Hematopoietic multipotent progenitor cell treated with erythropoietin and hydrocortisone succinate and interleukin-3 and kit ligand, for 17 days (in vitro differentiated cells): ENCODE measurements around the gene KDM2B.
"Not testable (repeated sequence)": the region's sequence is repeated elsewhere in the genome, so short reads cannot be mapped to it uniquely, and the experiment has no call there.

ENCODE experiments used
- DNase-seq: peaks from one replicate; pipeline ENCODE4 v3.0.0-alpha.2; 2015; ENCODE audit warnings: low spot score

Gene KDM2B

DNA sequence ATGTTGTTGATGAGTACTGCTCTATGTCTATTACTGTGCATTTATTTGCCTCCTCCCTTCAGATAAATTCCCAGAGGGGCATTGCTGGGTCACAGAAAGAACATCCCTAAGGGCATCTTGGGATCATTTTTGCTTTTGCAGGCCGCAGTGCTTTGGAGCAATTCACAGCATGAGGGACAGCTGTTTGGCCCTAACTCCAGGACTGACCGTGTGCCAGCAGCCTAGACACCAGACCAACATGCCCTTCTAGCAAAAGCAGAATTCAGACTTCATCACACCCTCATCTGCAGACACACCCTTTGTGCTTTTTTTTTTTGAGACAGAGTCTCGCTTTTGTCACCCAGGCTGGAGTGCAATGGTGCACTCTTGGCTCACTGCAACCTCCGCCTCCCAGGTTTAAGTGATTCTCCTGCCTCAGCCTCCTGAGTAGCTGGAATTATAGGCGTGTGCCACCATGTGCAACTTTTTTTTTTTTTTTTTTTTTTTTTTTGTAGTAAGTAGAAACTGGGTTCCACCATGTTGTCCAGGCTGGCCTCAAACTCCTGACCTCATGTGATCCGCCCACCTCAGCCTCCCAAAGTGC is 149.9 kb downstream of the KDM2B start:
- DNase-seq = no peak

DNA sequence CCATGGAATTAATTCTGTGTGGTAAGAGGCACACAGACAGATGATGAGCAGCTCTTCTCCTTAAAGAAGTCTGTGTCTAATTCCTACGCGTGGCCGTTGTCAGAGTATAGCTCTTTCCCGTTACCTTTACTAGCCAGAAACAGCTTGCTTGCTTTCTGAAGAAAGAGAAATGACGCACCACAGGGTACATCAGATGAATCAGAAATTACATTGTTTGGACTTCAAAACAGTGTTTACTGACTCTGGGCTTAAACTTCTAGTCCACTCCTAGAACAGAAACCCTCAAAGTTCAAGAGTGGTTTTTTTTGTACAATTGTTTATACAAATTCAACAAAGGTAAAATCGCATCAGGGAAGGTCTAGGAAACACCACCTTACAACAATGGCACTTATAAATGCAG is 151.9 kb downstream of the KDM2B start:
- no peak for DNase-seq

DNA sequence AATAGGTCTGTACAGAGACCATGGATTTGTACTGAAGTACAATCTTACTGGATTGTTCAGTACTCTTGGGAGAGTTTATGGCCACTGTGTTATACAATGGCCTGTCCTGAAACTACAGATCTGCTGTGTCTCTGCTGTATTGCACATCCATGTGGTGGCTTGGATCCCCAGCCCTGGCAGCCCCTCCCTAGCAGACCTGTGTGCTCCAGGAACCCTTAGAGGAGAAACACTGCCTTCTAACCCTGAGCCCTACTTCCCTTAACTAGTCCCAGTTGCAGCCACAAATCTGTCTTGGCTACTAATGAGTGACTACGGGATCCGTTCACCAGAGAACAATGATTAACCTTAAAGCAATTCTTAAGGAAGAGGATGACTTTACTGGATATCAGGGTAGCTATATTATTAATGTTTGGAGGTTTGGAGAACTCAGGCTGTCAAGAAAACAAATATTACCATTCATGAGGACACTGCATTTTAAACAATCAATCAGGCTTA is 153.2 kb downstream of the KDM2B start:
- no peak for DNase-seq

DNA sequence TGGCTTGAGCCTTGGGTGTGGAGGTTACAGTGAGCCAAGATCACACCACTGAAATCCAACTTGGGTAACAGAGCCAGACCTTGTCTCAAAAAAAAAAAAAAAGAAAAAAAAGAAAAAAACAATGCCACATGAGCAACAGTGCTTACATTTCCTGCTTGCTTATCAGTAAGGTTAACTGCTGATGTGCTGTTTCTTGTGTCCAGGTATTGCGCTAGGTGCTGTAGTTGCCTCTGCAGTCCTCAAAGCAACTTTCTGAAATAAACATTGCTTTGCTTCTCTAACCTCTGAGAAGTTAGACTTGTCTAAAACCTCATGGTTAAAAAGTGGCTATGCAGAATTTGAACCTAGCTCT is 156.2 kb downstream of the KDM2B start:
- no peak for DNase-seq

DNA sequence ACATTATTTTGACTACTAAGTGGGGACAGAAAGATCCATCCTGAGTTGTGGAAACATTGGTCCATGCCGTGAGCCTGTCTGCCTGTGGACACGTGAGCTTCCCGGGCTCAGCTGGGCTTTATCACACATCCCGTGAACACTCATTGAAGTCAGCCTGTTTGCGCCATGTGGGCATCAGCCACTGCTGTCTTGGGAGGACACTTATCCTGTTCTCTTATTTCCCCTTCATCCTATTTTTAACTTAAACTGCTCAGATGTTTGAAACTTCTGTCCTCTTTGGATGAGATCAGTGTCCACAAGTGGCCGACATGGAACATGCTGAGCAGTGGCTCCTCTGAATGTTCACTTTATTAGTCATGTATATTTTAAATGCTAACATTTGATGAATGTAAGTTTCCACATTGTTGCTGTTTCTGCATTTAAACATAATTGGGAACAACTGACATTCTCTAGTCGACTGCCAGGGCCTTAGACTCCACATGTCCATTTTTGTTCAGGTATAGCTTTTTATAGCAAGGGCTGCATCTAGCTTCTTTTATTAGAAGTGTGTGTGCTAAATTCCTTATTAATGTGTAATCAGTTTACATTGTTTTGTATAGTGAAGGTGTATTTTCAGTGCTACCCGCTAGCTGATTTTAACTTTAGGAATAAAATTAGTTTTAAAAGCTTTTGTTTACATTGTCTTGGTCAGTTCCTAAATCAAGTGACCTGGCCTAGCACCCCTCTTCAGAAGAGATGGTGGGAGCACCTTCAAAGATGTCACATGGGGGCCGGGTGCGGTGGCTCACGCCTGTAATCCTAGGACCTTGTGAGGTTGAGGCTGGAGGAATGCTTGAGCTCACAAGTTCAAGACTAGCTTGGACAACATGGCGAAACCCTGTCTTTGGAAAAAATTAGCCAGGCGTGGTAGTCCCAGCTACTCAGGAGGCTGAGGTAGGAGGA is 156.9 kb downstream of the KDM2B start:
- no peak for DNase-seq

DNA sequence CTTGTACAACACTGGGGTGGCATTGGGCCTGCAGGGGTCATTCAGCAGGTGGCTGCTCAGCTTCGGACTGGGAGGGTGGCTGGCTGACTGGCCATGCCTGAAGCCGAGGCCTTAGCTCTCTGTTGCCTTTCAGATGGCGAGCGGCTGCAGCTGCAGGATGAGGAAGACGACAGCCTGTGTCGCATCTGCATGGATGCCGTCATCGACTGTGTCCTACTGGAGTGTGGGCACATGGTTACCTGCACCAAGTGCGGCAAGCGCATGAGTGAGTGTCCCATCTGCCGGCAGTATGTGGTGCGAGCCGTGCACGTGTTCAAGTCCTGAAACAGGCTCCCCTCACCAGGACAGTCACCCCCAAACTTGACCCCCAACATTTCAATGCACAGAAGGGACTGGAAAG is 157.6 kb downstream of the KDM2B start:
- DNase-seq = no peak

DNA sequence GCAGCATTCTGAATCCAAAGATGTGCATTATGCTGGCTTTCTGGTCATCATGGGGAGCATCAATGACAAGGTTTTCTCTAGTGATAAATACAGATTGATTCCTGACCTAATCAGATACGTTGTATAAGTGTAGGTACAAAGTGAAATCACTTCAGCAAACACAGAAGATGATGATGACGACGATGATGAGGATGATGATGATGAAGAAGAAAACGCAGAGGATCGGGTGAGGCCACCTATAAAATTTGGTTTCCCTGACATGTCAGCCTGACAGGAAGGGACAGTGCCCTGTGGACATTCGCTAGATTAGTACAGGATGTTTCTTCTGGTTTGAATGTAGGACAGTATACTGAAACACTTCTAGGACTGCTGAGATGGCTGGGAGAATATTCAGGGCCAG is 160.7 kb downstream of the KDM2B start:
- no peak for DNase-seq

DNA sequence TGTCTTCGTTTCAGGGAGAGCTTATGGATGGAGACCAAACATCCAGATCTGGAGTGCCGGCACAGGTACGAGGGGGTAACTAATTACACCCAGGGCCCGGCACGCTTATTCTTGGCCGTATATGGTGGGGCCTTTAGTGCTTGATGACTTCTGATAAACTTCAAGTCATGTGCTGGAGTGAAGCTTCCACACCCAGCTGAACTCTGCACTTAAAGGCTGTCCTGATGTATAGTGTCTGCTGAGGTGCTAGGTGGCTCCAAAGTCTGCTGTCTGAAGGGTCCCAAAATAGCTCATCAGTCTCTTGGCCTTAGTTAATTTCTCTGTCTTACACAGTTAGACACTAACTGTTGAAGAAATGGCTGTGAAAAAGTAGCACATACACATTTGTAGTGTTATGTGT is 163.0 kb downstream of the KDM2B start:
- no peak for DNase-seq

DNA sequence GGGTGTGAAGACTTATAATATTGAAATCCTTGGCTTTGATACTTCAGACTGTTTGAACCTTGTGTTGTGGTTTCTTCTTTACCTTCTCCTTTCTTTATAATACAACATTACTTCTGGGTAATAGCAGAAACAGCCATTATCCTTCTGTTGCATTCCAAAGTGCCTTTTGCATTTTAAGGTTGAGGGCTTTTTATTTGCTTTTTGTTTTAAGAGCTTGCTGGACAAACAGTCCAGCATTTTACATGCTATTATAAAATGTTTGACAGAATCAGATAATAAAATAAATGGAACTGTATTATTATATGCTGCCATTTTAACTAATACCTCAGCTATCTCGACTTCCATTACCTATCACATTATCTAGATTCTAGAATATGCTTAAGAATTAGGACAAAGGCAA is 166.9 kb downstream of the KDM2B start:
- DNase-seq = no peak

DNA sequence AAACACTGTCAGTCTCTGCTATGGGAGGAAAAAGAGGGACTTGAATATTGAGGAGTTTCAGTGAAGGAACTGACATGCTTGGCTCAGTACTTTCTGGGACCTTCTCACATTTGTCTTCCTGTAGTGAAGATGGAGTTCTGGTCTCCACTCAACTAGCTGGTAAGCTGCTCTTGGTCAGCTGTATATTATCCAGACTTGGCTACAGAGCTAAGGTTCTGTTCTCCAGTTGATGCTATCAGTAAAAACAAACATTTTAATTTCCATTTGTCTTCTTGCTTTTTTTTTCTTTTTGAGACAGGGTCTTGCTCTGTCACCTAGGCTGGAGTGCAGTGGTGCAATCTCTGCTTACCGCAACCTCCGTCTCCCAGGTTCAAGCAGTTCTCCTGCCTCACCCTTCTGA is 175.6 kb downstream of the KDM2B start:
- DNase-seq = no peak

DNA sequence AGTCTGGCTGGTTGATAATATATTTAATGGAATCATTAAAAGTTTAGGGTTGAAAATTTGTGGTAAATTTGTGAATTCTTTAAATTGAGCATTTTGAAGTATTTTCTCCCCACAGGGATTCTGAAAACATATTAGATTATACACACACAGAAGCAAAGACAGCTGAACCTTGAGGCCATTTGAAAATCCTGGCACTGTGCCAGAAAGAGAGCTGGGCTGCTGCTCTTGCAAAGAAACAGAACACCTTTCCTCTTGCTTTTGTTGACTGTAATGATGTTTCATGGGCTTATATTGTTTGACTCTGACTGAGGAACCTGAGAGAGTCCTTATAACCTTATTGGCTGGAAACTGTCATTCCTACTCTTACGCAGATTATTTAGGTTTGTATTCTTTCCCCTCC is 176.1 kb downstream of the KDM2B start:
- DNase-seq = peak; percentile 40

DNA sequence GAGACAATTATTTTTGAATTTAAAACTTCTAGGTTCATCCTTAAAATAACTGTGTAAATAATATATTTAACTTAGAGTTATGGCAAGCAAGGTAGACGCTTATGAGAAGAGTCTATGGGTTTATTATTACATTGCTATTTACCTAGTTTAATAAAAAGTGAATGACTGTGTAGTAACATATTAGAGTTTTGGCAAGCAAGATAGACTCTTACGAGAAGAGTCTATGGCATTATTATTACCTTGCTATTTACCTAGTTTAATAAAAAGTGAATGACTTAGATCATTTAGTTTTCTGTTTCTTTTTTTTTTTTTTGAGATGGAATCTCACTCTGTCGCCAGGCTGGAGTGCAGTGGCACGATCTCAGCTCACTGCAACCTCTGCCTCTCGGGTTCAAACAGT is 177.1 kb downstream of the KDM2B start:
- DNase-seq = no peak

DNA sequence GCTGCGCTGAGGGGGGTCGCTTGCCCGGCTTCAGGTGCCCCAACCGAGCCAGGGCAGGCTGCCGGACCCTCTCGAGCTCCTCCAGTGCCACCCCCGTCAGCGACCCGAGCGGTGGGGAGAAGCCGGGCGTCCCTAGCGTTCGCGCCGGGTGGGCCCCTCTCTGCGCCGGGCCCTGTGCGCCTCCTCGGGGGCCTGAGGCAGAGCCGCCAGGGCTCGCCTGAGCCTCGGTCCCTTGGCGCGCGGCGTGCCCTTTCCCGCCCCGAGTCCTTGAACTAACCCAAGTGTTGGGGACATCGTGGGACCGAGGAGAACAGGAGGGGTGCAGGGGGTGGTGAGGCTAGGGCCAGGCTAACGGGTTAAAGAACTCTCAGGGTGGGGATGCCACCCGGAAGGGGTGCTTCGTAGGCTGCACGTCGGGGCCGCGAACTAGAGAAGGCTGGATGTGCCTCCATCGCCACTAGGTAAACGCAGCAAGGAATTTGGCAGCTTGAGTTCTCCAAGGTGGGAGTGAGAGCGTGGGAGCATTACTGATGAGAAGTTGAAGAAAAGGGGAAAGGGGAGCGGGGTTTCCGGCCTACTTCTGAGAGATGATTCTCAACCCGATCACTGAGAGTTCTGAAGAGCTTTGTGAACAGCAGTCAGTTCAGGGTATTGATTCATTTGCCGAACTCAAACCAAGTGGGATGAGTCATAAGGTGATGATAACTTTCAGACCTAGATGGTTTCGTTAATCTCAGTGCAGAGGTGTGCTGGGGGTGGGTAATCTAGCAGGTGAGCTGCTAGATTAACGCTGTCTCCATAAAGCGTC is 180.3 kb downstream of the KDM2B start:
- DNase-seq = peak; percentile 39

DNA sequence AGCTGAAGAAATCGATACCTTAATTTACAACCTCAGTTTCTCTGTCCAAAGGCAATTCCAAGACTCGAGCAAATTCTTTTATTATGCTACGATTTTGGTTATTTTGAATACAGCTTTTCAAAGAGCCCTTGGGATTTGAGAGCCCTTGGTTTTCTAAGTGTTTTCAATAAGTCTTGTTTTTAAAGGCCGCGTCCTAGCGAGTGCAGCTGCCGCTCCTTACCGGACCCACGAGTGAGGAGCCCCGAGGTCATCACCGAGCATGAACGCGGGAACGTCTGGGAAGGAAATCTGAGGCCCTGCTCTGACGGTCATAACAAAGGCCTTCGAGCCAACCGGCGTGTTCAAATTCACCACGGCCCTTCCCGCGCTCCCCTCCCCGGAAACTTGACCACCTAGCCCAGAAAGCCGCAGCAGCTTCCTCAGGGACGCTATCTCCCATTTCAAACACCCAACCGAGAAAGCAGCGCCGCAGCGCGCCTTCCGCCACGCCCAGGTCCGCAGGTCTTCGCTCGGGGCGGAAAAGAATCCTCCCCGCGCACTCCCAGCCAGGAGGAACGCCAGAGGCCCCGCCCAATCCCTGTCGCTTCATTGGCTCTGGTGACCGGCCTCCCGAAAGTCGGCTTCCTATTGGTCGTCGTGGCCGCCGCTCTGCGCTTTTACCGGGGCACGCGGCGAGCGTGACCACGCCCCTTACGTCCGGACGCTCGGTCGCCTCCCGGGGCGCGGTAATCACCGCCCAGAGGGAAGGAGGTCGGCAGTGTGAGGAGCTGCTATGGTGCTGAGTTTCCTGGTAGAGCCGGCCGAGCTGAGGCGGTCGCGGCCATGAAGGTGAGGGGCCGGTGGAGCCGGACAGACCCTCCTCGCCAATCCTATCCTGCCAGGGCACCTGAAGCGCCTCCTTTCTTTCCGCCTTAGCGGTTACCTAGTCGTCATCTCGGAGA is 181.2 kb downstream of the KDM2B start, which contains the start of gene RNF34:
Gene RNF34, plus strand, starts transcription at position 728 of the 941 bp plus-strand sequence. Its CDS starts 95 bp downstream, at position 823.
- DNase-seq = peak; percentile 99

DNA sequence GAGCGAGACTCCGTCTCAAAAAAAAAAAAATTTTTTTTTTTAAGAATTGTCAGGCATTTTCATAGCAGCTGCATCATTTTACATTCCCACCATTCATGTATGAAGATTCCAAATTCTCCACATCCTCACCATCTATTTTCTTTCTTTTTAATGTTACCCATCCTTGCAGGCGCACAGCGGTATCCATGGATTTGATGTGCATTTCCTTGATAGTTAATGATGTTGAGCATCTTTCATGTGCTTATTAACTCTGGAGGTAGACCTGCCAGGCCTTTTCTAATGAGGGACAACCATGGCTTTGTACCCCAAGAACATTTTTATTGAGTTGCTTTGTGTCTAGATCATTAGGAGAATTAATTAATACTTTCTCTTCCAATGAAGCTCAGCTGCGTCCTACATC is 182.5 kb downstream of the KDM2B start:
- no peak for DNase-seq

DNA sequence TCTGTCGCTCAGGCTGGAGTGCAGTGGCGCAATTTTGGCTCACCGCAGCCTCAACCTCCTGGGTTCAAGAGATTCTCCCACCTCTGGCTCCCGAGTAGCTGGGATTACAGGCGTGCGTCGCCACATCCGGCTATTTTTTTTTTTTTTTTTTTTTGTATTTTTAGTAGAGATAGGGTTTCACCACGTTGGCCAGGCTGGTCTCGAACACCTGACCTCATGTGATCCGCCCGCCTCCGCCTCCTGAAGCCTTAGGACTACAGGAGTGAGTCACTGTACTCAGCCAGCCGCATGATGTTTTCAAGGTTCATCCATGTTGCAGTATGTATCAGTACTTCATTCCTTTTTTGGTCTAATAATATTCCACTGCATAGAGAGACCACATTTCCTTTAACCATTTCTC is 183.3 kb downstream of the KDM2B start:
- no peak for DNase-seq

DNA sequence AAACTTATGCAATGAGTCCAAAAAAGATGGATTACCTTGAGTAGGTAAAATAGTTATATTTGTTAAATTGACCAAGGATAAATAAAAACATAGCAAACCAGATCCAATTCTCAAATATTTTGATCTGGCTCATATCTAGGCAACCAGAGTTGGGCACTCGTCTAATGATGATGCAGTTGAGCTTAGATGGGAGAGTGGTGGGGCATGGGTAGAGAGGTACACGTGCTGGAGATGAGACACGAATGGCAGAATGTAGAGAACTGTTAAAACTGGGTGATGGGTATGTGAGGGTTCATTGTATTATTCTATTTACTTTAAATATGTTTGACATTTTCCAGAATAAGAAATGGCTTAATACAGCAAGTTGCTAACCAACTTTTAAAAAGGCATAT is 188.5 kb downstream of the KDM2B start:
- no peak for DNase-seq

DNA sequence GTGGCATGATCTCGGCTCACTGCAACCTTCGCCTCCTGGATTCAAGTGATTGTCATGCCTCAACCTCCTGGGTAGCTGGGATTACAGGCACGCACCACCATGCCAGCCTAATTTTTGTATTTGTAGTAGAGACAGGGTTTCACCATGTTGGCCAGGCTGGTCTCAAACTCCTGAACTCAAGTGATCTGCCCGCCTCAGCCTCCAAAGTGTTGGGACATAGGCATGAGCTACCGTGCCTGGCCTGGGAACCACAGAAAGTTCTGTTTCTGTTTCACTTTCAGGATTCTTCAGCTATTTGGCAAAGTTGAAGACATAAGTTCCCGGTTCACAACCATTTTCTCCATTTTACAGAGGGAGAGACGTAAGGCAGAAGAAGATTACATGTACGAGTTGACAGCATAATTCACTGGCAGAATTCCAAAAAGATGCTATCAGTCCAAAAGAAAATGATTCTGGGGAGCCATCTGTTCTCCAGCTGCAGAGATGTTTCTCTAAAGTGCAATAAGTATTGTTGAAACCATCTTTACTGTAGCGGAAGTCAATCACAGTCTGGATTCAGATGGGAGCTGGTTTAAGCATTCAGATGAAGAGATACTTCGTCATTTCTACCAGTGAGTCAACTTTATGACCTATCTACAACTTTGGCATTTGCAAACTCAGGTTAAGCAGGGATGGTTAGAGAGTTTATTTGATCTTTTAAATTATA is 189.1 kb downstream of the KDM2B start:
- DNase-seq = no peak

DNA sequence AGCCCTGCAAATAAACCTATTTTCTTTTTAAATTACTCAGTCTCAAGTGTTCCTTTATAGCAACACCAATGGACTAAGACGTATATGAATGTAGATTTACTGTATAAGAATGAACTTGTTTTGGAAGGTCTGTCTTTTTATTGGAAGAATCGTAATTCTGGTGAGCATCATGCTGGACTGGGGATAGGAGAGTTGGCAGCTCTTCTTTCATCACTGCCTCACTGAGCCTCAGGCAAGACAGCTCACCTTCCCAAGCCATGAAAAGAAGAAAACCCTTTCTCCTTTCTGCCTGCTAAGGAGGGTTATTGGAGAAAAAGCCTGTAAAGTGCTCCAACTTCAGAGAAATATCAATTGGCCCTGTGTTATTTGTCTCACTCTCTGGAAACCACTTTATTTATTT is 190.0 kb downstream of the KDM2B start:
- no peak for DNase-seq

DNA sequence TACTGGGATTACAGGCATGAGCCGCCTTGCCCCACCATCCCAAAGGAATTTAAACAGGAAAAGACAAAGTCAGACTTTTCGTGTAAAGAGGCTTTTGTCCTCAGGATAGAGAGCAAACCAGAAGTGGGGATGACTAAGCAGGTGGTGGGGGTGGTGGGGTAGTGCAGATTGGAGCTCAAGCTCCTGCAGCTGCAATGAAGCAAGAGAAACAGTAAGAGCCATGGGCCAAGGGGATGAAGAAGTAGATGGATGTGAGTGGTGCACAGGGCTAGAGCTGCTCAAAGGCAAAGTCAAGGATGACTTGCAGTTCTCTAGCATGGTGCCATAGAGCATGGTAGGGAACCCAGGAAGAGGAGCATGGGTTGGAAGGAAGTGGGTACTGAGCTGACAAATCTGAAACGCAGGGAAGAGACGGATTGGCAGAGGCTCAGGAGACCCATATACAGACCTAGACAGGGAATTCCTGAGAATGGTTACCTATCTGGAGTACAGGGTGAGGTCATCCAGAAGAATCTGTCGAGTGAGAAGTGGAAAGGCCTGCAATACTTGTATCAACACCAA is 192.3 kb downstream of the KDM2B start:
- no peak for DNase-seq

DNA sequence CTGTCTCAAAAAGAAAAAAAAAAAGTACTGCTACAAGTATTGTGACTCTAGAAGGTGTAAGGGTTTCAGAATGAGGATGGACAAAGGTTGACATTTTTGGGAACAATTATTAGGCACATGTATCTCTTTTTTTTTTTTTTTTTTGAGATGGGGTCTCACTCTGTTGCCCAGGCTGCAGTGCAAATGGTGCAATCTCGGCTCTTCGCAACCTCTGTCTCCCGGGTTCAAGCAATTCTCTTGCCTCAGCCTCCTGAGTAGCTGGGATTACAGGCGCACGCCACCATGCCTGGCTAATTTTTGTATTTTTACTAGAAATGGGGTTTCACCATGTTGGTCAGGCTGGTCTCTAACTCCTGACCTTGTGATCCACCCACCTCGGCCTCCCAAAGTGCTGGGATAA is 195.9 kb downstream of the KDM2B start:
- DNase-seq = not testable (repeated sequence)
